Measurements from ENCODE around the gene MBP.

MBP gene

GRCh38 chr18:77153404-77153803, 20.8 kb upstream of the MBP start:
- CTCF ChIA-PET: interaction anchor here (0.8 kb wide), 2 partner anchors 15 to 24 kb away, joined by 3 read pairs; no protein-coding TSS in a partner anchor

GRCh38 chr18:77151772-77152520, 19.4 kb upstream of the MBP start:
- ChIA-PET POLR2A (no interaction called here), CTCF (interaction anchor here (1.4 to 1.5 kb wide), 2 partner anchors 60 to 159 kb away, joined by 3 read pairs; no protein-coding TSS in a partner anchor)
- TF ChIP-seq, protein P1, sequence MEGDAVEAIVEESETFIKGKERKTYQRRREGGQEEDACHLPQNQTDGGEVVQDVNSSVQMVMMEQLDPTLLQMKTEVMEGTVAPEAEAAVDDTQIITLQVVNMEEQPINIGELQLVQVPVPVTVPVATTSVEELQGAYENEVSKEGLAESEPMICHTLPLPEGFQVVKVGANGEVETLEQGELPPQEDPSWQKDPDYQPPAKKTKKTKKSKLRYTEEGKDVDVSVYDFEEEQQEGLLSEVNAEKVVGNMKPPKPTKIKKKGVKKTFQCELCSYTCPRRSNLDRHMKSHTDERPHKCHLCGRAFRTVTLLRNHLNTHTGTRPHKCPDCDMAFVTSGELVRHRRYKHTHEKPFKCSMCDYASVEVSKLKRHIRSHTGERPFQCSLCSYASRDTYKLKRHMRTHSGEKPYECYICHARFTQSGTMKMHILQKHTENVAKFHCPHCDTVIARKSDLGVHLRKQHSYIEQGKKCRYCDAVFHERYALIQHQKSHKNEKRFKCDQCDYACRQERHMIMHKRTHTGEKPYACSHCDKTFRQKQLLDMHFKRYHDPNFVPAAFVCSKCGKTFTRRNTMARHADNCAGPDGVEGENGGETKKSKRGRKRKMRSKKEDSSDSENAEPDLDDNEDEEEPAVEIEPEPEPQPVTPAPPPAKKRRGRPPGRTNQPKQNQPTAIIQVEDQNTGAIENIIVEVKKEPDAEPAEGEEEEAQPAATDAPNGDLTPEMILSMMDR (IDR thresholded peaks at IDR 0.05; ENCODE audit: control extremely low read depth, extremely low read depth, low read depth, missing control alignments): no peak
- DNase-seq (ENCODE audit: extremely low spot score): no peak

More at GRCh38 chr18:77153404-77153803, 20.8 kb upstream of the MBP start:
- TF ChIP-seq, protein P1 (IDR thresholded peaks at IDR 0.05; ENCODE audit: control extremely low read depth, extremely low read depth, low read depth, missing control alignments): no peak
- POLR2A ChIA-PET: no interaction called here
- DNase-seq (ENCODE audit: extremely low spot score): no peak

DNA sequence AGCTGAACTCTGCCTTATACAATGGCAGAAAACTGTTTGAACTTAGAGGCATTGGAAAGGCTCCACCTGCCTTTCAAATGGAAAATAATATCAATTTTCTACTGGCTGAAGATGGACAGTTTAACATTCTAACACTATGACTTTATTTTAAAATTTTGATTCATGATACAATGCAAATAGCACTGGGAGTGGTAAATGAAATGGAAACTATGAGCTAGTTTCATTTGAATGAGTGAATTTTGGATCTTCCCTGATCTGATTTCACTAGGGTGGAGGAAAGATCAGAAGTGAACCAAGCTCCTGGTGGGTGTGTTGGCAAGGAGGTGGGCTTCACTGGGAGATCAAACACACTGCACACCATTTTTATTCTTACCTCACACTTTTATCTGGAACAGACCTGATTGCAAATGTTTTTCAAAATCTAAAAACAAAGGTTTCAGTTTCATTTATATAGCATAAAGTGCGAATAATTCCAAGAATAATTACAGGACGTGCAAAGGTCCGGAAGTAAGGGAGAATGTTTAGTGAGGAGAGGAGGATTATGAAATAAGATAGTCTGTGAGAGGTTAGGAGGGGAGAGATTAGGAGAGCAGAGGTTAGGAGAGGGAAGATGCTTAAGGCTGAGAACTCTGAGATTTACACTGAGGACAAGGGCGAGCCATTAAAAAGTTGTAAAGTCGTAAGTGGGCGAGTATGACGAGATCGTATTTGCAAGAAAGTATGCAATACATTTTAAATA, 18.6 kb upstream of the MBP start:
- ChIA-PET POLR2A (no interaction called here), CTCF (interaction anchor here (1.4 to 1.5 kb wide), 2 partner anchors 60 to 159 kb away, joined by 3 read pairs; no protein-coding TSS in a partner anchor)
- TF ChIP-seq, protein P1 (IDR thresholded peaks at IDR 0.05; ENCODE audit: control extremely low read depth, extremely low read depth, low read depth, missing control alignments): no peak
- no peak for DNase-seq (ENCODE audit: extremely low spot score)

- CTCF ChIA-PET: interaction anchor here (1.4 to 1.5 kb wide), 2 partner anchors 61 to 158 kb away, joined by 3 read pairs; no protein-coding TSS in a partner anchor
- no peak for DNase-seq (ENCODE audit: extremely low spot score)
- TF ChIP-seq, protein P1 (IDR thresholded peaks at IDR 0.05; ENCODE audit: control extremely low read depth, extremely low read depth, low read depth, missing control alignments): no peak
- POLR2A ChIA-PET: no interaction called here
Measured at GRCh38 chr18:77150588-77150987, 18.0 kb upstream of the MBP start.

GRCh38 chr18:77148289-77148688, 15.7 kb upstream of the MBP start:
- ChIA-PET POLR2A (no interaction called here), CTCF (no interaction called here)
- TF ChIP-seq, protein P1 (IDR thresholded peaks at IDR 0.05; ENCODE audit: control extremely low read depth, extremely low read depth, low read depth, missing control alignments): no peak
- DNase-seq (ENCODE audit: extremely low spot score): no peak

GRCh38 chr18:77147418-77147852, 14.9 kb upstream of the MBP start:
- POLR2A ChIA-PET: interaction anchor here (0.6 kb wide), 1 partner anchor 23 kb away, joined by 4 read pairs; no protein-coding TSS in a partner anchor
- DNase-seq (ENCODE audit: extremely low spot score): no peak
- CTCF ChIA-PET: interaction anchor here (1.2 kb wide), 1 partner anchor 33 kb away, joined by 3 read pairs; no protein-coding TSS in a partner anchor
- TF ChIP-seq, protein P1 (IDR thresholded peaks at IDR 0.05; ENCODE audit: control extremely low read depth, extremely low read depth, low read depth, missing control alignments): no peak

Data from GM10248 (cell line).